Sigmoid colon (tissue), 4 donors: ENCODE results near the gene FBLN1.

Experiments
- CTCF ChIP-seq, 4 experiments: fragments of 450-650 bp in 3 of 4; fragments of 200-600 bp in 1 of 4; IDR thresholded peaks; one replicate each; pipeline ENCODE4 v1.5.1; 2016 to 2019; ENCODE audit warnings: antibody characterized with exemption in 4 of 4, mild to moderate bottlenecking in 3 of 4, moderate library complexity in 2 of 4
- POLR2A ChIP-seq, 2 donors: fragments of 450-650 bp; IDR thresholded peaks; one replicate each; pipeline ENCODE4 v1.6.1; 2016; ENCODE audit warnings: antibody characterized with exemption in 2 of 2, mild to moderate bottlenecking in 2 of 2, moderate library complexity in 2 of 2
- POLR2AphosphoS5 ChIP-seq, 4 donors: sonication (generic); formaldehyde crosslinking; IDR thresholded peaks; one replicate each; pipeline ENCODE4 v1.6.1; 2017; ENCODE audit warnings: antibody characterized with exemption in 4 of 4

GRCh38 chr22:45507798-45508197 is 5.1 kb downstream of the FBLN1 start:
- TF ChIP-seq CTCF (IDR thresholded peaks at IDR 0.05) = no peak
- no peak for TF ChIP-seq POLR2A (IDR thresholded peaks at IDR 0.05)
- no peak for TF ChIP-seq POLR2AphosphoS5 (IDR thresholded peaks at IDR 0.05)
